ENCODE data around the gene IST1. TPM values are rescaled to one million over a fixed set of nuclear protein-coding genes. Genes with fewer than 3 reads are reported as not detected.
"Not testable (repeated sequence)": the region's sequence is repeated elsewhere in the genome, so short reads cannot be mapped to it uniquely, and the experiment has no call there.

Gene IST1
- total RNA-seq, 1 experiment from 2014 or later, result 197 TPM

GRCh38 chr16:71905765-71906164 is 10.4 kb downstream of the IST1 start:
- in situ Hi-C loops (cut with HindIII; ENCODE audit: low pct_unique_long_range_greater_than_20kb, low sequenced_read_pairs), result not testable (repeated sequence)

GRCh38 chr16:71911121-71911520 is 15.8 kb downstream of the IST1 start:
- in situ Hi-C loops (cut with HindIII; ENCODE audit: low pct_unique_long_range_greater_than_20kb, low sequenced_read_pairs), result no loop called here
- no peak for DNase-seq (ENCODE audit: low read depth)

More at GRCh38 chr16:71905765-71906164, 10.4 kb downstream of the IST1 start:
- DNase-seq (ENCODE audit: low read depth), result not testable (repeated sequence)

GRCh38 chr16:71912534-71913275 is 17.4 kb downstream of the IST1 start:
- no peak for DNase-seq (ENCODE audit: low read depth)
- in situ Hi-C loops (cut with HindIII; ENCODE audit: low pct_unique_long_range_greater_than_20kb, low sequenced_read_pairs), result no loop called here

- DNase-seq (ENCODE audit: low read depth), result no peak
- in situ Hi-C loops (cut with HindIII; ENCODE audit: low pct_unique_long_range_greater_than_20kb, low sequenced_read_pairs), result no loop called here
These were observed 19.5 kb downstream of the IST1 start for GRCh38 chr16:71914802-71915201.

- no peak for DNase-seq (ENCODE audit: low read depth)
- in situ Hi-C loops (cut with HindIII; ENCODE audit: low pct_unique_long_range_greater_than_20kb, low sequenced_read_pairs), result no loop called here
These were observed 20.0 kb downstream of the IST1 start for GRCh38 chr16:71915350-71915749.

GRCh38 chr16:71916397-71916920 is 21.1 kb downstream of the IST1 start:
- DNase-seq (ENCODE audit: low read depth), result no peak

GRCh38 chr16:71917900-71918299 is 22.6 kb downstream of the IST1 start:
- no peak for DNase-seq (ENCODE audit: low read depth)
- in situ Hi-C loops (cut with HindIII; ENCODE audit: low pct_unique_long_range_greater_than_20kb, low sequenced_read_pairs), result no loop called here

More at GRCh38 chr16:71916397-71916920, 21.1 kb downstream of the IST1 start:
- in situ Hi-C loops (cut with HindIII; ENCODE audit: low pct_unique_long_range_greater_than_20kb, low sequenced_read_pairs), result no loop called here

- no peak for DNase-seq (ENCODE audit: low read depth)
- in situ Hi-C loops (cut with HindIII; ENCODE audit: low pct_unique_long_range_greater_than_20kb, low sequenced_read_pairs), result no loop called here
These were observed 23.7 kb downstream of the IST1 start for GRCh38 chr16:71919035-71919434.

GRCh38 chr16:71920658-71921057 is 25.3 kb downstream of the IST1 start:
- in situ Hi-C loops (cut with HindIII; ENCODE audit: low pct_unique_long_range_greater_than_20kb, low sequenced_read_pairs), result no loop called here
- DNase-seq (ENCODE audit: low read depth), result no peak

- in situ Hi-C loops (cut with HindIII; ENCODE audit: low pct_unique_long_range_greater_than_20kb, low sequenced_read_pairs), result no loop called here
- DNase-seq (ENCODE audit: low read depth), result no peak
These were observed 28.8 kb downstream of the IST1 start for GRCh38 chr16:71923941-71924690.

GRCh38 chr16:71924710-71925109 is 29.4 kb downstream of the IST1 start:
- in situ Hi-C loops (cut with HindIII; ENCODE audit: low pct_unique_long_range_greater_than_20kb, low sequenced_read_pairs), result no loop called here
- DNase-seq (ENCODE audit: low read depth), result no peak

GRCh38 chr16:71927383-71927782 is 32.1 kb downstream of the IST1 start:
- DNase-seq (ENCODE audit: low read depth), result peak; percentile 88
- in situ Hi-C loops (cut with HindIII; ENCODE audit: low pct_unique_long_range_greater_than_20kb, low sequenced_read_pairs), result no loop called here

GRCh38 chr16:71927787-71928186 is 32.5 kb downstream of the IST1 start:
- in situ Hi-C loops (cut with HindIII; ENCODE audit: low pct_unique_long_range_greater_than_20kb, low sequenced_read_pairs), result no loop called here
- no peak for DNase-seq (ENCODE audit: low read depth)

- DNase-seq (ENCODE audit: low read depth), result peak; percentile 62
- in situ Hi-C loops (cut with HindIII; ENCODE audit: low pct_unique_long_range_greater_than_20kb, low sequenced_read_pairs), result no loop called here
These were observed 33.7 kb downstream of the IST1 start for GRCh38 chr16:71929048-71929447.

- in situ Hi-C loops (cut with HindIII; ENCODE audit: low pct_unique_long_range_greater_than_20kb, low sequenced_read_pairs), result no loop called here
- peak; percentile 30 for DNase-seq (ENCODE audit: low read depth)
These were observed 34.8 kb downstream of the IST1 start for GRCh38 chr16:71930013-71930563.

- DNase-seq (ENCODE audit: low read depth), result no peak
- in situ Hi-C loops (cut with HindIII; ENCODE audit: low pct_unique_long_range_greater_than_20kb, low sequenced_read_pairs), result no loop called here
These were observed 35.7 kb downstream of the IST1 start for GRCh38 chr16:71931001-71931400.

GRCh38 chr16:71931599-71931998 is 36.3 kb downstream of the IST1 start:
- in situ Hi-C loops (cut with HindIII; ENCODE audit: low pct_unique_long_range_greater_than_20kb, low sequenced_read_pairs), result no loop called here
- DNase-seq (ENCODE audit: low read depth), result no peak

- in situ Hi-C loops (cut with HindIII; ENCODE audit: low pct_unique_long_range_greater_than_20kb, low sequenced_read_pairs), result no loop called here
These were observed 37.7 kb downstream of the IST1 start for GRCh38 chr16:71933017-71933416.

More at GRCh38 chr16:71933017-71933416, 37.7 kb downstream of the IST1 start:
- no peak for DNase-seq (ENCODE audit: low read depth)
